ENCODE data around the gene CACNA1E. TPM values are rescaled to one million over a fixed set of nuclear protein-coding genes. Genes with fewer than 3 reads are reported as not detected.

CACNA1E gene
- total RNA-seq, 2 experiments from 2014 or later, result not detected

DNA sequence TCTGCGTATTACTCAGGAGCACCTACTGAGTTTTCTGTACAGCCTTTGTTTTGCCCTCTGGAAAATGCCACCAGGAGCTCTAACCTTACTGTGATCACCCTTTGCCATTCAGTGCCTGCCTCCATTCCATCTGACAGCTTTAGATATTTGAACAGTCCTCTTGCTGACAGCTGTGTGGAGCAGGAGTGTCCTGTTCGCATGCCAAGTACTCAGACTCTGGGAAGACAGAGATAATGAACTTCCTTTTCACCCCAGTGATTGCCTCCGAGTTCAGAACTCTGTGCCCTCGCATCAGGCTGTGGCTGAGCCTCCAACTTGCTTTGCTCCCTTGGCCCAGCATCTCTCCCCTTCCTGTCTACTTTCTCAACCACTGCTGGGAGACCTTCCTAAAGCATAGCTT lies 74.0 kb downstream of the CACNA1E start:
- CTCF ChIA-PET, result no interaction called here
- POLR2A ChIA-PET, result no interaction called here

DNA sequence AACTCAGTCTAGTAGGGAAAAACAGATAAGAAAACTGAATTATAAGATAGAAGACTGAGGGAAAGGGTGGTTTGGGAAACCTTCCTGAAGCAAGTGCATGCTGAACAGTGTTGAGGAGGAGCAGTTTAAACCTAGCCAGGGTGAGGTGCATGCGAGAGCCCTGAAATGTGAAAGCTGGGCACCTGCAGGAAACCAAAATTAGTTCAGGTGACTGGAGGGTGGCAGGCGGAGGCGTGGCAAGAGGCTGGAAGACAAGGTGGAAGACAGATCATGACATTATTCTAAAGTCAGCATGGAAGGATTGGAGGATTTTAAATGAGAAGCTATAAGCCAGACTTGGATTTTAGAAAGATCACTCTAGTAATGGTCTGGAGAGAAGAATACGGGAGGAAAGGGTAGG lies 75.1 kb downstream of the CACNA1E start:
- POLR2A ChIA-PET, result no interaction called here
- CTCF ChIA-PET, result no interaction called here

DNA sequence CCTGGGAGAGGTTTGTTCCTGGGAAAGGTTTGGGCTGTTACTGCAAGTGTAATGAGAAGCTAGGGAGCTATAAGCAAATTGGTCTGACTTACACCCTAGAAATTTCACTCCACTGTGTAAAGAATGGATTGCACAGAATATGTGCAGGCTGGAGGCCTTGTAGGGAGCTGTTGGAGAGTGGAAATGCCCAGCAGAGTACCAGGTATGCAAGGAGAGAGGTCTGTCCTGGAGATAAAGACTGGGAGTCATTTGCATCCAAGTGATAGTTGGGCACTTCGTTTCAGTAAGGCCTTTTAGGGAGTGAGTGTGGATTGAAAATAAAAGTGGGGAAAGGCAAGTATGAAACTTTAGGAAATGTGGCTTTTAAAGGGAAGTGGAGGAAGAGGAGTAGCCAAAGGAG lies 75.8 kb downstream of the CACNA1E start:
- CTCF ChIA-PET, result no interaction called here
- POLR2A ChIA-PET, result interaction anchor here (0.6 kb wide), 1 partner anchor 94 kb away, joined by 3 read pairs; no protein-coding TSS in a partner anchor

DNA sequence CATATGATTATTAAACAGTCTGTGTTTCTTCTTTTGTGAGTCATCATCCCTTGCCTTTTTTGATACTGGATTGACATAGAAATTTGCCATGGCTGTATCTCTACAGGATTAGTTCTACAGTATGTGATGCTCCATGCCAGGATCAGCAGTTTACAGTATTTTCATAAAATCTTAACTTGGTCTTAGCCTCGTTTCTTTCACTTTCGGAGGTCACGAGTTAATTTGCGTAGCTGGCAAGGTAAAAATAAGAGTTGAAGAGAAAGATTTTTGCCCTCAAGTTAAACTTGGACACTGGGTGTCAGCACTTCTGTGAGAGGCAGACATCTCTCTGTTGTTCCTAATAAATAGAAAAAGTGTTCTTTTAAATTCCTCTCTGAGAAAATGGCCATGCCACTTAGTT lies 79.1 kb downstream of the CACNA1E start:
- CTCF ChIA-PET, result no interaction called here

DNA sequence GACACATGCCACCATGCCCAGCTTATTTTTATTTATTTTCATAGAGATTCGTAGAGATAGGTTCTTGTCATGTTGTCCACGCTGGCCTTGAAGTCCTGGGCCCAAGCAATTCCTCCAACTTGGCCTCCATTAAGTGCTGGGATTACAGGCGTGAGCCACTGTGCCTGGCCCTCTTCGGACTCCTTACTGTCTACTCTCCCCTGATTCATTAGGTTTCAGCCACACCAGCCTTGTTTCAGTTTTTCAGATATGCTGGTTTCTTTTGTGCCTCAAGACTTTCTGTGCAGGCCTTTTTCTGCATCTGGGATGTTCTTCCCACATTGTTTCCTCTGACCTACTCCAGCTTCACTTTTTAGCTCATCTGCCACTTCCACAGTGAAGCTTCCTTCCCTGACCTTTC lies 85.4 kb downstream of the CACNA1E start:
- POLR2A ChIA-PET, result no interaction called here

More for the DNA sequence above, 79.1 kb downstream of the CACNA1E start:
- POLR2A ChIA-PET, result no interaction called here

DNA sequence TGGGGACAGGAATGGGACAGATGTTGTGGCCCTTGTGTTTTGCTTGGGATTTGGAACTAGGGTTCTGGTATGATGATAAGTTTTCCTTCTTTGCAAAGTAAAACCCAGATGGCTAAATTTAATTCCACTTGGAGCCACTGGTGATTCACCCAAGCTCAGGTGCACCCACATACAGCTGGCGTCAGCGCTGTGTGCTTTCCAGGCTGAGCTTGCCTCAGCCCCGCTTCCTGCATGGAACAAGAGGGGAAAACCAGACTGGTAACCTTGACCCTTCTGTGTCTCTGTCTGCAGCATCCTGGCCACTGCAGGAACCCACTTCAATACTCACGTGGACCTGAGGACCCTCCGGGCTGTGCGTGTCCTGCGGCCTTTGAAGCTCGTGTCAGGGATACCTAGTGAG lies 94.2 kb downstream of the CACNA1E start:
- ChIA-PET POLR2A (no interaction called here), CTCF (no interaction called here)

More for the DNA sequence above, 85.4 kb downstream of the CACNA1E start:
- CTCF ChIA-PET, result no interaction called here

DNA sequence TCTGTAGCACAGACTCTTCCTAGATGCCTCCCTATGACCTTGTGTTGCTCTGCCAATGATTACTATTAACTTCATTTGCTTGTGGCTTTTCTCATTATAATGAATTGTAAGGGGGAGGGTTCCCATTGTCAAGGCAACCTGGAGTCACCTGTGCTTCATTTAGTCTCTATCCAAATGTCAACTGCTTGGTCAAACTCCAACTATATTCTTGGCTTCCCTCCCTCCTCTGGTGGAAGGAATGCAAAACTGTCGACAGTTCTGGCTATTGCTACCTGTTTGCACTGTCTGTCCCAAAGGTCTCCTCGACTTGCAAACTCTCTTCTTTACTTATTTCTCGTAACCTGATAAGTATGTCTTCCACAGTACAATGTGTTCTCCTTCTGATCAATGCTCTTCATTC lies 100.3 kb downstream of the CACNA1E start:
- CTCF ChIA-PET, result no interaction called here
- POLR2A ChIA-PET, result no interaction called here

DNA sequence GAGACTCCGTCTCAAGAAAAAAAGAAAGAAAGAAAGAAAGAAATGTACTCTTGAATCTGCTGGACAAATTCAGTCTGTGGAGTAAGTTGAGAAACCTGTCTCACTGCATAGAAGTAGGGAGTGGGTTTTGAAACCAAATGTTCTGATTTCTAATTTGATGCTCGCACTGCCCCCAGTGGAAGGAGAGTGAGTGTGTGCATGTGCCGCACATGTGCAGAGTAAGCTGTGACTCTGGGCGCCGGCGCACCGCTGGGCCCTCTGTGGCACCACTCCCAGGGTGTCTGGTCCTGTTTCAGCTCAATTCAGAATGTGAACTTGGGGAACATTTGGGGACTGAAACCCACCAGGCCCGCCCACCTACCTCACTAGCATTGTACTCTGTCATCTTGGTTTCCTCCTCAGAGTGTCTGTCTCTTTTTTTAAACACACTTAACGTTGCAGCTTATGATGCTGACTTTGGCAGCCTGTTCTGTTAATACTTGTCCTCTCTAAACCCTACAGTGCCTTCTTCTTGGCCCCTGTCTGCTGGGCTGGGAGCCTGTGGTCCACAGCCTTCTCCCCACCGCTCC lies 104.6 kb downstream of the CACNA1E start:
- CTCF ChIA-PET, result no interaction called here
- POLR2A ChIA-PET, result no interaction called here

DNA sequence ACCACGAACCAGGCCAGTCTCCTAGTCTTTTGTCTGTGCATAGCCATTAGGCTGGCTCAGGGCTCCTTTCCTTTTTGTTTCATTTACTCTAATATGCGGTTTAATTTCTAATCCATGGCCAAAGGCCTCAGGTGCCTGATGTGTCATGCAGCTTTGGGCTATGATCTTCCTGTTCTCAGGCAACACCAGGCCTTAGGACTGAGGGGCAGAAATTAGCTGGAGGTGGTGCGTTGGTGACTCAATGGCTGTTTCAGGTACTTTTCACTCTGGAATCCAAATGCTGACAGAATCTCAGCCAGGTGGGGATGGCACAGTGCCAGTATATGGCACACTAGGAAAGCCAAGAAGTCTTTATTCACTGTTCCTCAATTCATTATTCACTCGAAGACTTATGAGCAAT lies 105.3 kb downstream of the CACNA1E start:
- ChIA-PET POLR2A (no interaction called here), CTCF (no interaction called here)

DNA sequence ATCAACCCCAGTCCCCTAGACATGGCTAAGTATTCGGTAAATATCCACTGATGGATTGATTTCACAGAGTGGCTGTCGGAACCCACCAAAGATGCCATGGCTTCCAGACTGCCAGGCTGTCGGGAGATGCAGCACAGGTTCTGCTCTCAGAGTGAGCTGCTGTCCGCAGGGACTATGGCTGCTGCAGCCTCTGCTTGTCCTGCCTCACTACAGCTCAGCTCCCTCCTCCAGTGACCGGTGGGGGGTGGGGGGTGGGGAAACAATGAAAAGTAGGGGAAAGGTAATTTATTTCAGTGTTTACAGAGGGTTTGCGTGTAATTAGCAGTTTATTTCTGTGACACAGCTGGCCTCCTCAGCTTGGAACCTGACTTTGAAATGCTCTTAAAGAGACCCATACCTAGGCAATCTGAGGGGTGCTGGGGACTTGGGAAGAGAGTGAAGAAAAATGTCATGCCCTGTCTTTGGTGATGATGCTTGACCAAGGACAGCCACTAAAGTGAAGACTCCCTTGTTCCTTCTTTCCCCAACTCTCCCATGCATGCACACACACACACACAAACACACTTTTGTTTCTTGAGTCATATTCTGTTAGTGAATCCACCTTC lies 109.0 kb downstream of the CACNA1E start:
- POLR2A ChIA-PET, result no interaction called here
- CTCF ChIA-PET, result no interaction called here

DNA sequence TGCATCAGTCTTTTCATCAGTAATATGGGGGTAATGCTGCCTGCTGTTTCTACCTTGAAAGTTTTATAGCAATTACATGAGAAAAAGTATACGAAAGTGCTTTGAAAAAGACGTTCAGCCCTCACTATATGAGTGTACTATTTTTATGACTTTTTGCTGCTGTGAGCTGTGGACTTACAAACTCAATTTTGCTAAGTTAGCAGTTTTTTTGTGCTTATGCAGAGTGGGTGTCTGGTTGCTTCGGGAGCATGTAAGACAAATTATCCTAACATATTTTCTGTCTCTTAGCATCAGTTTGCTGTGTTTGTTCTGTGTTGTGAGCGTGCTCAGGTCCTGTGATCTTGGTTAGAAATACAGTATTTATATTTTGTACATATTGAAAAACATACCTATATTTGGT lies 109.7 kb downstream of the CACNA1E start:
- ChIA-PET POLR2A (no interaction called here), CTCF (no interaction called here)

DNA sequence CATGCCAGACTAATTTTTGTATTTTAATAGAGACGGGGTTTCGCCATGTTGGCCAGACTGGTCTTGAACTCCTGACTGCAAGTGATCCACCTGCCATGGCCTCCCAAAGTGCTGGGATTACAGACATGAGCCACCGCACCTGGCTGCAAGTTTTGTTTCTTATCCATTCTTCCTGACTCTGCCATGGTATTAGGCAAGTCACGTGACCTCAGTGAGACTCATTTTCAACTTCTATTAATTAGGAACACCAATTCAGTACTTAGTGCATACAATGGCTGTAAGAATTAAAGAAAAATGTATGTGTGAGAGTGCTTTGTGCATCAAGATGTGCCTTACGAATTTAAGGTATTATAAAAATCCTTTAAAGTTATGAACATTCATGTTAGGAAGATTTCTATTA lies 111.2 kb downstream of the CACNA1E start:
- POLR2A ChIA-PET, result no interaction called here
- CTCF ChIA-PET, result no interaction called here

DNA sequence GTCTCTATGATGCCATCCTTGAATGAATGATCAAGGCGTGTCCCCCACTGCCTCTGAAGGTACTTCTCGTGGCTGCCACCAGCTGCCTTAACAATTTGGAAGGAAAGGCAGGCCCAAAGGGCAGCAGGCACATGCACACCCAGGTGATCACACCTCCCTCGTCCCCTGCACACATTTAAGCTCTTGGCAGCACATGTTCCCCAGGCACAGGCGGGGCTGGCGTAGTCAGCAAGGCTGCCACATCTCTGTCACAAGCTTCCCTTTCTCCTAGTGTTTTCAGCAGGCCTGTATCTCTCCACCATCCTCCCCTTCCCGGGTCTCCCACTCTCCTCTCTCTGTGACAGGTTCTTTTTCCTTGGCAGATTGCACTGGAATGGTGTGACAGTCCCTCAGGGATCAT lies 111.9 kb downstream of the CACNA1E start:
- ChIA-PET CTCF (no interaction called here), POLR2A (no interaction called here)

DNA sequence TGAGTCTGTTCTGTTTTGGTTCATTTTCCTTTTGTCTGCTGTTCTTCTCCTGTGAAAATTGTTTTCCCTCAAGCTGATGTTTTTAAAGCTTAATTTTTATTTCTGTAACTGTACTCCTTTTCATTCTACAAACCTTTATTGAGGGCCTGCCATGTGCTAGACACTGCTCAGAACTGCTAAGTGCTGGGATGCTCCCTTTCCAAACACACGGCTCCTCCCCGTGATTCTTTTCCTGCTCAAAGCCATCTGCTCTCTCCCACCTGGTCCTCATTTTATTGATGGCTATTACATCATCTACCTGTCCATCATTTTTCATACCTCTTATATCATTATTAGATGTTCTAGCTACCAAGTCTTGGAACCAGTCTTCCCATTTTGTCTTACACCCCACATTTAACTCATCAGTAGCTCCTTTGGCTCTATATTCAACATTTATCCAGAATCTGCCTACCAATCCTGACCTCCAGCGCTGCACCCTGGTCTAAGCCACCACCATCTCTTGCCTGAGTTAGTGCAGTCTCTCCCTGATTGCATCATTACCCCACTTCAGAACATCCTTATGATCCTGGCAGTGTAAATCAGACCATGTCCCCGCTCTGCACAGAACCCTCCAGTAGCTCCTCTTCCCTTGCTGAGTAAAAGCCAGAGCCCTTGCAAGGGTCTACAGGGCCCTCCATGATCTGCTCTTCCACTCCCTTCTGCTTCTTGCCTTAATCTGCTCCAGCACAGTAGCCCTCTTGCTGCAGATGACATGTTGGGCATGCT lies 118.1 kb downstream of the CACNA1E start:
- POLR2A ChIA-PET, result no interaction called here
- CTCF ChIA-PET, result no interaction called here

DNA sequence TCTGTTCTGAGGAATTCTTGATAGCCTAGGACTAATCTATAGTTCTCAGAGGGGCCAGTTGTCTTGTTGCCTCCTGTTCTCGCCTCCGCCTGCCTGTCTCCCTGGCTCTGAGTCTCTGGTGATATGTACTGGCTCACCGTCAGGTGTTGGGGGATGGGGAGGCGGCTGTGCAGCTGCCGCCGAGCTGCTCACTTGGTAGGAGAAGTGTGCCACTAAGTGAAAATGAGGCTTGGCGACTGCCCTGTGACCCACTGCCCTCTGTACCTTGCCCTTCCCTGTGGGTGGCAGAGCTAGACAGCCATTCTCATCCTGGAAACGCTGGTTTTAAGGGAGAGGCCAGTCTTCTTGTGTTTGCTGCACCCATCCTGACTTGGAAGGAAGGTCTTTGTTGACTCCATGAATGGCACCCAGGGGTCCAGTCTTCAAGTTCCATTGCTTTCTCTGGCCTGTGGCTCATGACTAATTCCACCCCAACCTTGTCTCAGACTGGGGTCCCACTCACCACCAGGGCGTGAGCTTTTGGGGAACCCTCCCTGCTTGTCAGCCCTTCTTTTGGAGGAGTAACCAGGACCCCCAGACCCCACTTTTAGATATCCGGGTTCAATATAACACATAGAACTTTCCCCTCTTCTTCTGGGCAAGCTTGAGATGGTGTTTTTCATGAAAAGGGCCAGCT lies 120.6 kb downstream of the CACNA1E start:
- ChIA-PET POLR2A (no interaction called here), CTCF (no interaction called here)

DNA sequence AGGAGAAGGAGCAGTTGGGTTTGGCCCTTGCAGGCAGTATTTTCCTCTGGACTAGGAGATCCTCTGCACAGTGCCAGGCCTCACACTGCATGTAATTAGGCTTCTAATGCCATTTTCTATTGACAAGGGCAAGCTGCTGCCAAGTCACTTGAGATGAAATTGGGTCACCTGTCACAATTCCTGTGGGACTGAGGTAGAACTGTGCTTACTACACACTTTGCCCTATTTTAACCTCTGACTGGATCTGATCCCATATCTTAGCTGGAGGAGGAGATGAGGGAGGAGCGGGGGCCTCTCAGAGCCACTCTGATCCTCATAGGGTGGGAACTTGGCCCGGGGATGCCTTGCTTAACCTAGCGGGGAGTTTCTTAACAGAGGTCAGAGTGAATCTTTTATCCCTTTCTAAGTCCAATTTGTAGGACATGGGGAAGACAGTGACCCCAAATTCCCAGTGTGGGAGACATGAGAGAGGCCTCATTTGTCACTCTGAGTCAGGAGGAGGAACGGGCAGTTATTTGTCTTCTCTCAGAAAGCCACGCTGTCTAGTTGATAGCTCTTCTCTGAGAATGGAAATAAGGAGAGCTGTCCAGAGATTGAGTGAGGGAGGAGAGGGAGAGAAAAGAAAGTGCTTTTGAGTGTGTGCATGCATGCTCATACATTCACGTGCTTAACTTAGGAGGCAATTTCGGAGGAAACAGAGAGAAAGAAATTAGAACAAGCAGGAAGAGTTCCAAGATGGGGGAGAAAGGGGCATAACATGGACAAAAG lies 121.3 kb downstream of the CACNA1E start:
- ChIA-PET CTCF (no interaction called here), POLR2A (interaction anchor here (0.7 kb wide), 1 partner anchor 1458 kb away, joined by 3 read pairs; no protein-coding TSS in a partner anchor)

DNA sequence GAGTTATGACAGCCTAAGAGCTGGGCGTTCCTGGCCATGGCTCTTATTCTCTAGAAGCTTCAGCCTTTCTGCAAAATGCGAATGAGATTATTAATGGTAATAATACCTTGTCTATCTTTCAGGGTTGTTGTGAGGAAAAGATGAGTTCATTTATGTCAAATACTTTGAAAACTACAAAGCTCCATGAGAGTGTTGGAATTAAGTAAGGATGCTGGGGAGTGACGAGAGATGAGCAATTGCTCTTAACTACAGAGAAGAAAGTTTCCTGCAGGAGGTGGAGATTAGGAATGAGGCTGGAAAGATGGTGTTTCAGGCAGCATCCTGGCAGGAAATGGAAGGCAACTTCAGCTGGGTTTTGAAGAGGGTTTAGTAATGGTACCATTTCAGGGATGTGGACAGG lies 124.2 kb downstream of the CACNA1E start:
- ChIA-PET POLR2A (no interaction called here), CTCF (interaction anchor here (0.6 kb wide), 1 partner anchor 11 kb away, joined by 4 read pairs; no protein-coding TSS in a partner anchor)

DNA sequence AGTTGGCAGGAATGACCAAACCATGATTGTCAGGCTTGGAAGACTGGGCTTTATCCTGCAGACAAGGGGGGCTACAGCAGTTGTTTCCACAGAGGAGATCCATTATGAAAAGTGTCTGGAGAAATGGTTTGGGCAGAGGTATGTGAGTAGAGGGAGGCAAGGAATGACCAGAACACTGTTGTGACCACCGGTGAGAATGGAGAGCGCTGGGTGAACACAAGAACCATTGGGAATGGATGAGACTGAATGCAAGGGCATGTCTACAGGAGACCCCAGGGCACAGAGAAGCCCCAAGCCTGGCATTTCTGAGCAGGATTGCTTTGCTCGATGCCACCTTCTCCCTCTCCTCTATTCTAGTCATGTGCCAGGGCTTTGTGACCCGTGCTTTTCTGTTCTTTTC lies 125.1 kb downstream of the CACNA1E start:
- ChIA-PET CTCF (no interaction called here), POLR2A (no interaction called here)

DNA sequence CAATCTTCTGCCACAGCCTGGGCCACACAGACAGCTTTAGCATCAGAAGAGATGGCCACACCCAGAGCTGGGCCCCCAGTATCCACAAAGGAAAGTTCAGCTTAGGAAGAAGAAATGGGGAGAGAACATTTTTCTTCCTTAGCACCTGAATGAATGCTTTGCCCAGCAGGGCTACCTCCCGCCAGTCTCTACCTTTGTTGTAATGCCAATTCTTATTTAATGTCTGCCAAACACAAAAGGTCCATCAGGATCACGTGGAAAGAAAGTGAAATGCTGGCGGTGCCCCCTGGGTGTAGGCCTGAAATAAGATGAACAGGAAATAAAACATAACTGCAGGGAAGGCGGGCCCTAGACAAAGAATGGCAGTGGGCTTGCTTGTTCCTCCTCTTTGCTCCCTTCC lies 125.6 kb downstream of the CACNA1E start:
- CTCF ChIA-PET, result interaction anchor here (0.7 kb wide), 1 partner anchor 139 kb away, joined by 3 read pairs; no protein-coding TSS in a partner anchor
- POLR2A ChIA-PET, result no interaction called here

DNA sequence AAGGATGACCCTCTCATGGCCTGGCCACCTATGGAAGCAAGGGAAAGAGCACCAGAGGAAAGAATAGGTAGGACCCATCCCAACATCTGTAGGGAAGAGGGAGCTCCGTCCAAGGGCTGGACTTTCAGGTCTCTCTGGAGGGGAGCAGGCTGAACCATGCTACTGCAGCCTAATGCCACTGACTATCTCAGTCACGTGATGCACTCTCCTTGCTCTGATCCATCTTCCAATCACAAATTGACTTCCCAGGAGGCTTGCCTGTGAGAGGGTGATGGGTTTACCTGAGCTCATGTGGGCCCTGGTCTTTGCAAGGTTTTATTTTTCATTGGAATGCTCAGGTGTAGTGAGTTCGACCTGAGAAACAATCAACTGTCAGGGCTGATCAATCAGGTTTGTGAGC lies 128.8 kb downstream of the CACNA1E start:
- ChIA-PET POLR2A (no interaction called here), CTCF (no interaction called here)
